A673 (cell line): ENCODE results near the gene TPM1. TPM values are rescaled to one million over a fixed set of nuclear protein-coding genes. Genes with fewer than 3 reads are reported as not detected.

Experiments used
- BruUV-seq: library from RNA; stranded (reverse); fragments of 400-500 nt; replicated peaks from 2 replicates; lab custom pipeline; 2021; lab: Mats Ljungman, UMichigan
- CTCF ChIA-PET: fragments of 300-600 bp; sonication (Branson Sonifier 250); formaldehyde crosslinking; loops from one replicate; lab custom pipeline; 2022; ENCODE audit warnings: antibody characterized with exemption; lab: Charles Lee
- POLR2A ChIA-PET: fragments of 300-600 bp; sonication (Branson Sonifier 250); formaldehyde crosslinking; loops from one replicate; lab custom pipeline; 2022; ENCODE audit warnings: antibody characterized with exemption; ENCODE audit not compliant: low non-redundant PET; lab: Charles Lee
- DNase-seq: peaks from one replicate; pipeline ENCODE4 v3.0.0-alpha.2; 2015; ENCODE audit warnings: low spot score
- H3K27ac ChIP-seq: fragments of 200-600 bp; sonication (generic); 2 replicates; pipeline ENCODE4 v1.5.1; 2016; ENCODE audit warnings: mixed run types, low read depth, mild to moderate bottlenecking, mixed read lengths, antibody characterized with exemption, low read length; ENCODE audit not compliant: poor library complexity, severe bottlenecking
- H3K27me3 ChIP-seq: fragments of 200-600 bp; sonication (generic); replicated peaks from 2 replicates; pipeline ENCODE4 v1.6.1; 2017; ENCODE audit warnings: mixed run types, low read depth, mild to moderate bottlenecking, mixed read lengths, antibody characterized with exemption, low read length; ENCODE audit not compliant: insufficient read depth, poor library complexity
- H3K36me3 ChIP-seq: fragments of 200-600 bp; sonication (generic); 2 replicates; pipeline ENCODE4 v1.6.1; 2016; ENCODE audit warnings: mixed run types, mild to moderate bottlenecking, mixed read lengths, antibody characterized with exemption, low read length; ENCODE audit not compliant: insufficient read depth, poor library complexity, severe bottlenecking
- H3K4me1 ChIP-seq: fragments of 200-600 bp; sonication (generic); 2 replicates; pipeline ENCODE4 v1.6.1; 2017; ENCODE audit warnings: mixed run types, mild to moderate bottlenecking, mixed read lengths, antibody characterized with exemption, low read length; ENCODE audit not compliant: insufficient read depth, poor library complexity, severe bottlenecking
- H3K4me3 ChIP-seq: fragments of 200-600 bp; sonication (generic); 2 replicates; pipeline ENCODE4 v1.5.1; 2016; ENCODE audit warnings: low read depth, mixed run types, mild to moderate bottlenecking, mixed read lengths, low read length; ENCODE audit not compliant: poor library complexity, severe bottlenecking
- H3K9me3 ChIP-seq: fragments of 200-600 bp; sonication (generic); 2 replicates; pipeline ENCODE4 v1.6.1; 2016; ENCODE audit warnings: mixed run types, low read depth, mild to moderate bottlenecking, mixed read lengths, antibody characterized with exemption, low read length; ENCODE audit not compliant: poor library complexity, severe bottlenecking
- EZH2 ChIP-seq: fragments of 200-600 bp; sonication (generic); IDR thresholded peaks from 2 replicates; pipeline ENCODE4 v1.6.1; 2017; ENCODE audit warnings: borderline replicate concordance, low read depth, mild to moderate bottlenecking, mixed read lengths, antibody characterized with exemption, low read length; ENCODE audit not compliant: poor library complexity, severe bottlenecking
- intact Hi-C: fragments of 100-400 bp; cut with micrococcal nuclease; formaldehyde crosslinking; loops from one replicate; pipeline ENCODE4 v1.10.0; 2022; ENCODE audit not compliant: unreplicated experiment
- total RNA-seq: library from RNA; stranded (reverse); gene quantifications from 2 replicates; pipeline ENCODE4 v1.2.3, GENCODE V29; 2021
- TF ChIP-seq, protein P1 (sequence below): fragments of 300-800, 200-600 bp; sonication (generic); conservative IDR thresholded peaks from 2 replicates; pipeline ENCODE4 v1.5.1; 2017; ENCODE audit warnings: low read depth, mild to moderate bottlenecking, antibody characterized with exemption, low read length, moderate library complexity, mixed read lengths

Gene TPM1
- total RNA-seq, 1 experiment from 2014 or later, result 31.2 TPM

DNA sequence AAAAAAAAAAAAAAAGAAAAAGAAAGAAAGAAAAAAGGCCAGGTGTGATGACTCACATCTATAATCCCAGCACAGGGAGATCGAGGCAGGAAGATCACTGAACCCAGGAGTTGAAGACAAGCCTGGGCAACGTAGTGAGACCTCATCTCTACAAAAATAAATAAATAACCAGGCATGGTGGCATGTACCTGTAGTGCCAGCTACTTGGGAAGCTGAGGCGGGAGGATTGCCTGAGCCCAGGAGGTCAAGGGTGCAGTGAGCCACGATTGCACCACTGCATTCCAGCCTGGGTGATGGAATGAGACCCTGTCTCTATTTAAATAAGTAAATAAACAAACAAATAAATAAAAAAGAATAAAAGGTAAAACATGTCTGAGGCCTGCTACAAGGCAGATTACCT is 39.8 kb downstream of the TPM1 start:
- no TSS peak for BruUV-seq
- intact Hi-C loops, result no loop called here
- no peaks in the 10 kb centered on the region for H3K36me3 ChIP-seq
- CTCF ChIA-PET, result no interaction called here
- POLR2A ChIA-PET, result no interaction called here
- TF ChIP-seq, protein P1, sequence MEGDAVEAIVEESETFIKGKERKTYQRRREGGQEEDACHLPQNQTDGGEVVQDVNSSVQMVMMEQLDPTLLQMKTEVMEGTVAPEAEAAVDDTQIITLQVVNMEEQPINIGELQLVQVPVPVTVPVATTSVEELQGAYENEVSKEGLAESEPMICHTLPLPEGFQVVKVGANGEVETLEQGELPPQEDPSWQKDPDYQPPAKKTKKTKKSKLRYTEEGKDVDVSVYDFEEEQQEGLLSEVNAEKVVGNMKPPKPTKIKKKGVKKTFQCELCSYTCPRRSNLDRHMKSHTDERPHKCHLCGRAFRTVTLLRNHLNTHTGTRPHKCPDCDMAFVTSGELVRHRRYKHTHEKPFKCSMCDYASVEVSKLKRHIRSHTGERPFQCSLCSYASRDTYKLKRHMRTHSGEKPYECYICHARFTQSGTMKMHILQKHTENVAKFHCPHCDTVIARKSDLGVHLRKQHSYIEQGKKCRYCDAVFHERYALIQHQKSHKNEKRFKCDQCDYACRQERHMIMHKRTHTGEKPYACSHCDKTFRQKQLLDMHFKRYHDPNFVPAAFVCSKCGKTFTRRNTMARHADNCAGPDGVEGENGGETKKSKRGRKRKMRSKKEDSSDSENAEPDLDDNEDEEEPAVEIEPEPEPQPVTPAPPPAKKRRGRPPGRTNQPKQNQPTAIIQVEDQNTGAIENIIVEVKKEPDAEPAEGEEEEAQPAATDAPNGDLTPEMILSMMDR, result no peak
- no peak for TF ChIP-seq EZH2
- H3K9me3 ChIP-seq, result no peaks in the 10 kb centered on the region
- H3K4me3 ChIP-seq, result no peak overlapping the region
- no peak for DNase-seq
- no peak overlapping the region for H3K27ac ChIP-seq
- H3K27me3 ChIP-seq, result no peaks in the 10 kb centered on the region
- no peaks in the 10 kb centered on the region for H3K4me1 ChIP-seq

DNA sequence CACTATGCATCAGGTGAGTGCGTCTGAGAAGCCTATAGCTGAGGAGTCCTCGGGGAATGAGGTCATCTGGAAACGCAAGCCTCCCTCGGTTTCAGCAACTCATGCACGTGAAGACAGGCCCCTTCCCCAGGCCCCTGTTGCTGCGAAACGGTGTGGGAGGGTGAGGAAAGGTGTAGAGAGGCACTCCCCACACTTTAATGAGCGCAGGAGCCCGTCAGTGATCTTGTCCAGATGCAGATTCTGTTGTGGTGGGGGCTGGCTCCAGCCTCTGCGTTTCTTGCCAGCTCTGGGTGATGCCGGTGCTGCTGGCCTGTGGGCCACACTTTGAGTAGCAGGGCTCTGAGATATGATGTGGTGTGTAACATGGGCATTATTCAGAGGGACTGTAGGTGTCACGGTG is 40.5 kb downstream of the TPM1 start:
- TF ChIP-seq, protein P1, result no peak
- no peak for TF ChIP-seq EZH2
- ChIA-PET CTCF (no interaction called here), POLR2A (no interaction called here)
- intact Hi-C loops, result no loop called here
- DNase-seq, result no peak
- no peaks in the 10 kb centered on the region for H3K9me3 ChIP-seq
- no peak overlapping the region for H3K27ac ChIP-seq
- no peak overlapping the region for H3K4me3 ChIP-seq
- no peaks in the 10 kb centered on the region for H3K4me1 ChIP-seq
- BruUV-seq, result no TSS peak
- H3K27me3 ChIP-seq, result no peaks in the 10 kb centered on the region
- H3K36me3 ChIP-seq, result no peaks in the 10 kb centered on the region

DNA sequence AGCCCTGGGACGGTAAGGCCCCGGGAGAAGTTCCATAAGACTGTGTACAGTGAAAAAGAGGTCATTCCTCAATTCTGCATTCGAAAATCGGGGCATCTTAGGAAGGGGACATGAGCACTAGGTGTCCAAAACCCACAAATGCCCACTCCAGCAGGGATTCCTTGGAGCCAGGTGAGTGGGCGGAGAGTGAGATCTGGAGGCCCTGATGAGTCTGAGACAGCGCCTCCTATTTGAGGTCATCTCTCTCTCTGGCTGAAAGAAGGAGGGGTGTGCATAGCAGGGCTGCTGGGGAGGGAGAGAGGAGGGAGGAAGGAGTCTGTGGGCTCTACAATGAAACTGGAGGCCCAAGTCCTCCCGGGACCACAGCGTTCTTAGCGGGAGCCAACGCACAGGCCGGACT is 41.0 kb downstream of the TPM1 start:
- ChIA-PET CTCF (no interaction called here), POLR2A (no interaction called here)
- TF ChIP-seq, protein P1, result no peak
- TF ChIP-seq EZH2, result no peak
- Histone ChIP-seq H3K27ac (no peak overlapping the region), H3K27me3 (no peaks in the 10 kb centered on the region), H3K4me3 (no peak overlapping the region), H3K4me1 (no peaks in the 10 kb centered on the region), H3K36me3 (no peaks in the 10 kb centered on the region), H3K9me3 (no peaks in the 10 kb centered on the region)
- DNase-seq, result no peak
- intact Hi-C loops, result no loop called here
- no TSS peak for BruUV-seq
